ENCODE results near the gene PEF1. TPM values are rescaled to one million over a fixed set of nuclear protein-coding genes. Genes with fewer than 3 reads are reported as not detected.

PEF1 gene
- total and polyA plus RNA-seq, 2 donors (not counting 3 experiments of a cell fraction or from before 2014, with no cell fraction given), result 73.3 to 161 TPM

GRCh38 chr1:31693231-31693630 lies 48.6 kb upstream of the PEF1 start:
- Histone ChIP-seq H3K27ac (ENCODE audit: insufficient read depth, low read depth, low read length) (no peak overlapping the region), H3K79me2 (ENCODE audit: control insufficient read depth, insufficient read depth, low read length) (no peaks in the 10 kb centered on the region), H3K27me3 (ENCODE audit: control insufficient read depth in 2 of 2, insufficient read depth in 2 of 2, low read length in 2 of 2) (no peaks in the 10 kb centered on the region), H3K4me1 (ENCODE audit: control insufficient read depth, extremely low read depth, insufficient read depth, low read length) (peaks cover 13% of the 10 kb centered on the region), H4K20me1 (replicated peaks; ENCODE audit: control insufficient read depth, extremely low read depth, insufficient read depth, low read length) (no peaks in the 10 kb centered on the region), H3K36me3 (ENCODE audit: control insufficient read depth in 2 of 2, extremely low read depth in 1 of 2, insufficient read depth in 2 of 2, low read length in 2 of 2) (no peaks in the 10 kb centered on the region), H2AFZ (ENCODE audit: low read depth, low read length) (no peak overlapping the region), H3K9ac (replicated peaks; ENCODE audit: extremely low read depth, insufficient read depth, low read length) (no peak overlapping the region), H3K9me1 (replicated peaks; ENCODE audit: control insufficient read depth, extremely low read depth, insufficient read depth, low read length) (no peaks in the 10 kb centered on the region), H3K4me3 (replicated peaks in 1 of 3; ENCODE audit: insufficient read depth in 1 of 3, low read depth in 1 of 3, low read length in 3 of 3) (no peak overlapping the region), H3K4me2 (ENCODE audit: insufficient read depth, low read length) (no peak overlapping the region), H3K9me3 (replicated peaks; ENCODE audit: control insufficient read depth, insufficient read depth, low read length) (no peaks in the 10 kb centered on the region)
- FAIRE-seq (no peak), DNase-seq (ENCODE audit: low read depth, low spot score) (no peak)
- POLR2A ChIA-PET, result no interaction called here
- dilution Hi-C loops (cut with MboI; ENCODE audit: extremely low pct_ligation_motif_present, low sequenced_read_pairs), result no loop called here
- CTCF ChIA-PET, result no interaction called here
- no peak for TF ChIP-seq POLR2A (IDR thresholded peaks at IDR 0.05; ENCODE audit: low read depth, low read length)
- no peak for TF ChIP-seq FOS (IDR thresholded peaks at IDR 0.05; ENCODE audit: borderline replicate concordance, insufficient read depth, low read length)
- no peak for TF ChIP-seq MYC (IDR thresholded peaks at IDR 0.05; ENCODE audit: low read depth, low read length)
- no peak for TF ChIP-seq JUN (IDR thresholded peaks at IDR 0.05; ENCODE audit: borderline replicate concordance, insufficient read depth, insufficient read length, low read depth)
- TF ChIP-seq CTCF (IDR thresholded peaks at IDR 0.05; ENCODE audit: extremely low read depth in 1 of 2, insufficient read depth in 1 of 2, low read depth in 1 of 2, low read length in 2 of 2), result no peak
- no peak for TF ChIP-seq POLR2AphosphoS5 (IDR thresholded peaks at IDR 0.05; ENCODE audit: insufficient read depth, low read depth, low read length)
- TF ChIP-seq, protein P1, sequence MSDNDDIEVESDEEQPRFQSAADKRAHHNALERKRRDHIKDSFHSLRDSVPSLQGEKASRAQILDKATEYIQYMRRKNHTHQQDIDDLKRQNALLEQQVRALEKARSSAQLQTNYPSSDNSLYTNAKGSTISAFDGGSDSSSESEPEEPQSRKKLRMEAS (IDR thresholded peaks at IDR 0.05; ENCODE audit: insufficient read depth, insufficient read length), result no peak
- TF ChIP-seq EZH2 (IDR thresholded peaks at IDR 0.05; ENCODE audit: borderline replicate concordance, low read depth, low read length, severe bottlenecking), result no peak
- TF ChIP-seq GATA2 (IDR thresholded peaks at IDR 0.05; ENCODE audit: insufficient read depth, insufficient read length, low read depth, low read length), result no peak
- intact Hi-C loops (cut with micrococcal nuclease), result no loop called here
- BruUV-seq (replicated peaks), result no TSS peak
